GM19193 (cell line): ENCODE measurements around the gene FOSL2.

Source experiments
- POLR2A ChIP-seq: IDR thresholded peaks from 4 replicates; pipeline ENCODE4 v1.6.1; 2011; ENCODE audit not compliant: insufficient read depth, insufficient read length; ENCODE audit errors: extremely low read depth

FOSL2 gene

DNA sequence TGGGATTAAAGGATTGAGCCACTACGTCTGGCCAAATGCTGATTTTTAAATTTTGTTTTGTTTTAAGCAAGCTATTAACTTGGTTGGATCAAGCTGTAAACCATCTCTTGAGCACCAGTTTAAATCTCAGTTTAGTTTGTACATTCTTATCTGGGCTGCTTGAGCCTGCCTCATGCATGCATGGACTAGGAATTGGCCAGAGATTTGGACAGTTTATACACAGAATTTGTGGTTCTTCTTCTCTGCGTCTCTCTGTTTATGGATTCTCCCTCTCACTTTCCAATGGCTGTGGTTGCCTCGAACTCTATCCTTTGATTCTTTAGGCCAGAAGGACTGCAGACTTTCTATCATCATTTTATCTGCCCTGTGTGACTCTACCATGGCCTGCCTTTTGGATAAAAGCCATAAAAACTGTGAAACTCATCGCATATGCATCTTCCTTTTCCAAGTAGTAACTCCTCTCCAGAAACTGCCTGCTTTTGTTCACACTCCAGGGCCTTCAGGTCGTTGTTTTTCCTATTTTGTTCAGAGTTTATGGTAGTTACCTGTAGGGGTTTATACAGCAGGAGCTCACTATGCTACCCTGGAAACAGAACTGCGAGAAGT is 70.7 kb downstream of the FOSL2 start:
- TF ChIP-seq POLR2A: no peak

- TF ChIP-seq POLR2A: no peak
These were observed 71.2 kb downstream of the FOSL2 start for GRCh38 chr2:28463893-28464292.

GRCh38 chr2:28465148-28465885 is 72.7 kb downstream of the FOSL2 start:
- no peak for TF ChIP-seq POLR2A
